GM23338 (cell line): ENCODE results near the gene NCK2. TPM values are rescaled to one million over a fixed set of nuclear protein-coding genes. Genes with fewer than 3 reads are reported as not detected.

Experiments used
- ATAC-seq: fragments of 200-7000 bp; cut with Tn5 transposase; 3 replicates; pipeline ENCODE4 v1.9.1; 2020
- DNase-seq: peaks from one replicate; pipeline ENCODE4 v3.0.0-alpha.2; 2015; ENCODE audit warnings: low spot score
- H2AFZ ChIP-seq: fragments of 200-600 bp; sonication (generic); 2 replicates; pipeline ENCODE4 v1.8.0; 2016; ENCODE audit warnings: antibody characterized with exemption, mild to moderate bottlenecking, moderate library complexity
- H3F3A ChIP-seq: fragments of 200-600 bp; sonication (generic); replicated peaks from 2 replicates; pipeline ENCODE4 v1.8.0; 2017; ENCODE audit warnings: antibody characterized with exemption, mixed run types, low read depth
- H3K27ac ChIP-seq: fragments of 200-600 bp; sonication (generic); 2 replicates; pipeline ENCODE4 v1.6.1; 2016; ENCODE audit warnings: low read depth
- H3K27me3 ChIP-seq: fragments of 200-600 bp; sonication (generic); 2 replicates; pipeline ENCODE4 v1.8.0; 2016; ENCODE audit warnings: mild to moderate bottlenecking, mixed run types, moderate library complexity; ENCODE audit not compliant: insufficient read depth
- H3K36me3 ChIP-seq: fragments of 200-600 bp; sonication (generic); 2 replicates; pipeline ENCODE4 v1.8.0; 2016; ENCODE audit warnings: mild to moderate bottlenecking; ENCODE audit not compliant: insufficient read depth
- H3K4me1 ChIP-seq: fragments of 200-600 bp; sonication (generic); 2 replicates; pipeline ENCODE4 v1.8.0; 2016; ENCODE audit warnings: mild to moderate bottlenecking, moderate library complexity; ENCODE audit not compliant: insufficient read depth
- H3K4me2 ChIP-seq: fragments of 200-600 bp; sonication (generic); 2 replicates; pipeline ENCODE4 v1.7.1; 2017; ENCODE audit warnings: mixed run types
- H3K4me3 ChIP-seq: fragments of 200-600 bp; sonication (generic); 2 replicates; pipeline ENCODE4 v1.6.1; 2016; ENCODE audit warnings: mixed run types
- H3K79me2 ChIP-seq: fragments of 200-600 bp; sonication (generic); replicated peaks from 2 replicates; pipeline ENCODE4 v1.8.0; 2017; ENCODE audit warnings: mild to moderate bottlenecking; ENCODE audit not compliant: insufficient read depth
- H3K9me2 ChIP-seq: fragments of 200-600 bp; sonication (generic); 2 replicates; pipeline ENCODE4 v1.8.0; 2017; ENCODE audit not compliant: insufficient read depth
- H4K20me1 ChIP-seq: fragments of 200-600 bp; sonication (generic); replicated peaks from 2 replicates; pipeline ENCODE4 v1.8.0; 2017; ENCODE audit warnings: mild to moderate bottlenecking; ENCODE audit not compliant: insufficient read depth
- H3K27ac Mint-ChIP-seq: 2 replicates; pipeline ENCODE4 v1.8.0; 2020; ENCODE audit warnings: inconsistent platforms, mild to moderate bottlenecking, moderate library complexity, mixed read lengths
- H3K27me3 Mint-ChIP-seq: 3 replicates; pipeline ENCODE4 v1.8.0; 2022; ENCODE audit warnings: low read depth, mild to moderate bottlenecking, moderate library complexity, mixed read lengths, inconsistent platforms; ENCODE audit not compliant: insufficient read depth, poor library complexity
- H3K36me3 Mint-ChIP-seq: 3 replicates; pipeline ENCODE4 v1.8.0; 2021; ENCODE audit warnings: low read depth, mild to moderate bottlenecking, inconsistent platforms, moderate library complexity, mixed read lengths
- H3K4me1 Mint-ChIP-seq: 3 replicates; pipeline ENCODE4 v1.8.0; 2020; ENCODE audit warnings: mild to moderate bottlenecking, inconsistent platforms, mixed read lengths
- H3K4me3 Mint-ChIP-seq: 3 replicates; pipeline ENCODE4 v1.8.0; 2021; ENCODE audit warnings: moderate library complexity, mild to moderate bottlenecking, inconsistent platforms, mixed read lengths
- H3K9me3 Mint-ChIP-seq: 3 replicates; pipeline ENCODE4 v1.8.0; 2020; ENCODE audit warnings: moderate library complexity, mild to moderate bottlenecking, inconsistent platforms, mixed read lengths
- CREB1 ChIP-seq: fragments of 250-450 bp; sonication (Bioruptor Pico); IDR thresholded peaks from 2 replicates; pipeline ENCODE4 v1.5.0; 2020; ENCODE audit warnings: low read depth, mild to moderate bottlenecking, moderate library complexity
- CTCF ChIP-seq, 2 experiments: fragments of 200-600 bp in 1 of 2; sonication (generic) in 1 of 2; conservative IDR thresholded peaks; 2 replicates each; pipeline versions ENCODE4 v1.5.1 to v1.6.1; 2016 to 2017; ENCODE audit warnings: antibody characterized with exemption in 2 of 2, low read depth in 2 of 2, mild to moderate bottlenecking in 2 of 2, moderate library complexity in 1 of 2
- ETS1 ChIP-seq: IDR thresholded peaks from 2 replicates; pipeline ENCODE4 v1.6.1; 2016; ENCODE audit warnings: antibody characterized with exemption
- EZH2 ChIP-seq: fragments of 200-600 bp; sonication (generic); IDR thresholded peaks from one replicate; pipeline ENCODE4 v1.8.0; 2017; ENCODE audit warnings: antibody characterized with exemption, mild to moderate bottlenecking, low read depth; ENCODE audit not compliant: unreplicated experiment
- EZH2phosphoT487 ChIP-seq: fragments of 200-600 bp; sonication (generic); IDR thresholded peaks from one replicate; pipeline ENCODE4 v1.8.1; 2018; ENCODE audit warnings: antibody characterized with exemption; ENCODE audit not compliant: unreplicated experiment
- JUNB ChIP-seq: IDR thresholded peaks from one replicate; pipeline ENCODE4 v1.6.1; 2016; ENCODE audit warnings: antibody characterized with exemption; ENCODE audit not compliant: unreplicated experiment
- NANOG ChIP-seq: IDR thresholded peaks from 2 replicates; pipeline ENCODE4 v1.6.1; 2016; ENCODE audit warnings: antibody characterized with exemption, borderline replicate concordance
- POLR2AphosphoS5 ChIP-seq: IDR thresholded peaks from 2 replicates; pipeline ENCODE4 v1.6.1; 2016; ENCODE audit warnings: antibody characterized with exemption, low read depth
- REST ChIP-seq: IDR thresholded peaks from one replicate; pipeline ENCODE4 v1.6.1; 2018; ENCODE audit warnings: antibody characterized with exemption; ENCODE audit not compliant: unreplicated experiment
- STAT1 ChIP-seq: IDR thresholded peaks from one replicate; pipeline ENCODE4 v1.6.1; 2016; ENCODE audit warnings: antibody characterized with exemption; ENCODE audit not compliant: unreplicated experiment
- ZNF114 ChIP-seq: fragments of 250-450 bp; sonication (Bioruptor Pico); IDR thresholded peaks from 2 replicates; pipeline ENCODE4 v1.5.0; 2020; ENCODE audit warnings: mild to moderate bottlenecking, moderate library complexity
- ZNF331 ChIP-seq: fragments of 250-450 bp; sonication (Bioruptor Pico); IDR thresholded peaks from 2 replicates; pipeline ENCODE4 v1.5.0; 2020; ENCODE audit warnings: low read depth, mild to moderate bottlenecking, moderate library complexity
- ZNF462 ChIP-seq: fragments of 250-450 bp; sonication (Bioruptor Pico); IDR thresholded peaks from 2 replicates; pipeline ENCODE4 v1.5.0; 2020; ENCODE audit warnings: mild to moderate bottlenecking, moderate library complexity
- polyA plus RNA-seq: library from polyadenylated mRNA; unstranded; fragments of >200 nt; fragmentation: Nextera tagmentation; extraction: Ambion mirVana; gene quantifications from 2 replicates; pipeline ENCODE4 v1.2.1, GENCODE V29; 2016
- total RNA-seq: library from RNA; depleted of rRNA; stranded (reverse); fragments of >200 nt; shearing (Covaris generic); gene quantifications from 2 replicates; pipeline ENCODE4 v1.2.3, GENCODE V29; 2014

Gene NCK2
- total and polyA plus RNA-seq, 2 experiments from 2014 or later: 26.9 to 59.9 TPM

DNA sequence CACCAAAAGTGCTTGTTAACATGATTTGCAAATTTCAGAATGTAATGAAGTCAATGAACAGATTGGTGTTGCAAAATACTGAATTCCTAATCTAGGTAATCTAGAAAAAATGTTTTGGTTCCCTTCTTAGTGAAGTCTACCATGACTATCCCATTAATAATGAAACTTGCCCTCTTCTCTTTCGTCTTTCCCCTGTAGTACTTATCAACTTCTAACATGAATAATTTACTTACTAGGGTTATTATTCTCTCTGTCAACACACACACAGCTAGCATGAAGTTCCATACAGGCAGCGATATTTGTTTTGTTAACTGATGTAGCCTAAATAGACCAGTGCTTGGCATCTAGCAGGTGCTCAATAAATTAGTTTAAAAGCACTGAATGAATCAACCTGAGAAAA is 160.2 kb downstream of the NCK2 start:
- peaks cover 9% of the 10 kb centered on the region for H3K27me3 Mint-ChIP-seq
- H3K36me3 Mint-ChIP-seq: no peaks in the 10 kb centered on the region
- TF ChIP-seq ETS1: no peak
- no peak for TF ChIP-seq ZNF114 (CRISPR knock-in tag)
- no peak for TF ChIP-seq EZH2phosphoT487
- no peak for TF ChIP-seq EZH2
- no peak for TF ChIP-seq NANOG
- no peak for TF ChIP-seq CREB1 (CRISPR knock-in tag)
- TF ChIP-seq JUNB: no peak
- TF ChIP-seq REST: no peak
- no peak for TF ChIP-seq CTCF (conservative IDR thresholded peaks at IDR 0.05; ENCODE audit: low read depth in 2 of 2)
- TF ChIP-seq ZNF462 (CRISPR knock-in tag): no peak
- no peak for TF ChIP-seq STAT1
- no peak for TF ChIP-seq POLR2AphosphoS5
- no peak for TF ChIP-seq ZNF331 (CRISPR knock-in tag)
- H3K4me3 Mint-ChIP-seq: no peak overlapping the region
- Histone ChIP-seq H3F3A (no peaks in the 10 kb centered on the region), H3K79me2 (no peaks in the 10 kb centered on the region), H4K20me1 (no peaks in the 10 kb centered on the region), H3K27ac (no peak overlapping the region), H3K9me2 (0 out of 2 replicates have a peak, but pooled peaks cover 5% of the 10 kb centered on the region), H3K4me2 (no peak overlapping the region), H2AFZ (no peak overlapping the region), H3K4me1 (no peaks in the 10 kb centered on the region), H3K27me3 (no peaks in the 10 kb centered on the region), H3K36me3 (no peaks in the 10 kb centered on the region), H3K4me3 (no peak overlapping the region)
- ATAC-seq (no peak), DNase-seq (no peak)
- H3K27ac Mint-ChIP-seq: no peak overlapping the region
- peaks cover 3% of the 10 kb centered on the region; the same call in 2 of the 3 replicates for H3K9me3 Mint-ChIP-seq
- H3K4me1 Mint-ChIP-seq: peaks cover 8% of the 10 kb centered on the region
